HEK293 (cell line): ENCODE measurements around the gene ANKRD33B.

ENCODE experiments used
- CTCF ChIA-PET: fragments of 350-600 bp; formaldehyde crosslinking; extraction: SDS; loops from one replicate; lab custom pipeline; 2021; ENCODE audit warnings: antibody characterized with exemption; lab: Yijun Ruan, JAX
- POLR2A ChIA-PET: fragments of 300-600 bp; formaldehyde crosslinking; extraction: SDS; loops from one replicate; lab custom pipeline; 2020; ENCODE audit warnings: antibody characterized with exemption, inconsistent platforms; lab: Yijun Ruan, JAX
- H3K27ac ChIP-seq: fragments of 200-500 bp; sonication (Bioruptor generic); 2 replicates; pipeline ENCODE4 v1.5.1; 2014; ENCODE audit warnings: low read depth, low read length, control low read depth, inconsistent platforms; ENCODE audit errors: extremely low read depth
- H3K36me3 ChIP-seq, 2 experiments: fragments of 200-500 bp in 1 of 2; sonication (Bioruptor generic) in 1 of 2; 1 replicate in 1 of 2; 2 replicates in 1 of 2; pipeline ENCODE4 v1.5.1; 2014 to 2017; ENCODE audit warnings: inconsistent platforms in 2 of 2, low read length in 2 of 2; ENCODE audit not compliant: control insufficient read depth in 2 of 2, insufficient read depth in 1 of 2
- H3K4me1 ChIP-seq: fragments of 200-500 bp; sonication (Bioruptor generic); 2 replicates; pipeline ENCODE4 v1.5.1; 2014; ENCODE audit warnings: mild to moderate bottlenecking, low read length, inconsistent platforms; ENCODE audit not compliant: control insufficient read depth, insufficient read depth
- H3K4me3 ChIP-seq: 2 replicates; pipeline ENCODE4 v1.5.1; 2011; ENCODE audit warnings: low read depth, mild to moderate bottlenecking, control low read depth, low read length, moderate library complexity
- H3K9me3 ChIP-seq: fragments of 200-500 bp; sonication (Bioruptor generic); 2 replicates; pipeline ENCODE4 v1.5.1; 2014; ENCODE audit warnings: low read depth, low read length, inconsistent platforms; ENCODE audit not compliant: control insufficient read depth, insufficient read depth
- BCL6B ChIP-seq: fragments of 450-650 bp; formaldehyde crosslinking; IDR thresholded peaks from 2 replicates; pipeline ENCODE4 v1.5.1; 2017; ENCODE audit warnings: missing biosample characterization, missing genetic modification characterization
- HOXD13 ChIP-seq: sonication (generic); formaldehyde crosslinking; IDR thresholded peaks from 2 replicates; pipeline ENCODE4 v1.8.0; 2022; ENCODE audit warnings: missing genetic modification reagents, borderline replicate concordance
- YY2 ChIP-seq: fragments of 450-650 bp; formaldehyde crosslinking; IDR thresholded peaks from 2 replicates; pipeline ENCODE4 v1.5.1; 2016; ENCODE audit warnings: missing biosample characterization, missing genetic modification characterization
- ZBTB20 ChIP-seq: fragments of 450-650 bp; formaldehyde crosslinking; IDR thresholded peaks from 2 replicates; pipeline ENCODE4 v1.5.1; 2016; ENCODE audit warnings: missing biosample characterization, missing genetic modification characterization
- ZBTB49 ChIP-seq: fragments of 450-650 bp; formaldehyde crosslinking; IDR thresholded peaks from 2 replicates; pipeline ENCODE4 v1.5.1; 2016; ENCODE audit warnings: missing biosample characterization, missing genetic modification characterization, low read depth
- ZNF121 ChIP-seq: fragments of 450-650 bp; formaldehyde crosslinking; IDR thresholded peaks from 2 replicates; pipeline ENCODE4 v1.5.1; 2016; ENCODE audit warnings: missing biosample characterization, missing genetic modification characterization
- ZNF169 ChIP-seq: fragments of 450-650 bp; formaldehyde crosslinking; IDR thresholded peaks from 2 replicates; pipeline ENCODE4 v1.5.1; 2016; ENCODE audit warnings: missing biosample characterization, missing genetic modification characterization
- ZNF211 ChIP-seq: fragments of 450-650 bp; formaldehyde crosslinking; IDR thresholded peaks from 2 replicates; pipeline ENCODE4 v1.5.1; 2016; ENCODE audit warnings: low read depth, missing biosample characterization, missing genetic modification characterization
- ZNF24 ChIP-seq: fragments of 450-650 bp; formaldehyde crosslinking; IDR thresholded peaks from 2 replicates; pipeline ENCODE4 v1.5.1; 2016; ENCODE audit warnings: missing biosample characterization, missing genetic modification characterization
- ZNF292 ChIP-seq: fragments of 450-650 bp; formaldehyde crosslinking; IDR thresholded peaks from 2 replicates; pipeline ENCODE4 v1.5.1; 2016; ENCODE audit warnings: low read depth, missing biosample characterization, missing genetic modification characterization, borderline replicate concordance
- ZNF324 ChIP-seq: fragments of 450-650 bp; formaldehyde crosslinking; IDR thresholded peaks from 2 replicates; pipeline ENCODE4 v1.5.1; 2016; ENCODE audit warnings: missing biosample characterization, missing genetic modification characterization
- ZNF398 ChIP-seq: fragments of 450-650 bp; formaldehyde crosslinking; IDR thresholded peaks from 2 replicates; pipeline ENCODE4 v1.5.1; 2017; ENCODE audit warnings: missing biosample characterization, missing genetic modification characterization
- ZNF529 ChIP-seq: fragments of 450-650 bp; formaldehyde crosslinking; IDR thresholded peaks from 2 replicates; pipeline ENCODE4 v1.5.1; 2017; ENCODE audit warnings: missing genetic modification characterization, missing biosample characterization; ENCODE audit not compliant: insufficient replicate concordance
- ZNF600 ChIP-seq: fragments of 450-650 bp; formaldehyde crosslinking; IDR thresholded peaks from 2 replicates; pipeline ENCODE4 v1.5.1; 2016; ENCODE audit warnings: missing biosample characterization, missing genetic modification characterization
- ZNF610 ChIP-seq: fragments of 450-650 bp; formaldehyde crosslinking; IDR thresholded peaks from 2 replicates; pipeline ENCODE4 v1.5.1; 2016; ENCODE audit warnings: missing biosample characterization, missing genetic modification characterization, borderline replicate concordance
- ZNF624 ChIP-seq: fragments of 450-650 bp; formaldehyde crosslinking; IDR thresholded peaks from 2 replicates; pipeline ENCODE4 v1.5.1; 2017; ENCODE audit warnings: missing biosample characterization, missing genetic modification characterization
- ZNF626 ChIP-seq: fragments of 450-650 bp; sonication (Bioruptor Pico); formaldehyde crosslinking; IDR thresholded peaks from 2 replicates; pipeline ENCODE4 v1.5.1; 2018; ENCODE audit warnings: missing biosample characterization, missing genetic modification characterization, inconsistent platforms
- ZNF677 ChIP-seq: fragments of 450-650 bp; IDR thresholded peaks from 2 replicates; pipeline ENCODE4 v1.5.0; 2018; ENCODE audit warnings: missing biosample characterization, mild to moderate bottlenecking, missing genetic modification characterization, moderate library complexity
- ZSCAN16 ChIP-seq: fragments of 450-650 bp; formaldehyde crosslinking; IDR thresholded peaks from 2 replicates; pipeline ENCODE4 v1.5.1; 2016; ENCODE audit warnings: missing biosample characterization, missing genetic modification characterization

Gene ANKRD33B

GRCh38 chr5:10677533-10677932, 113.7 kb downstream of the ANKRD33B start:
- POLR2A ChIA-PET, result no interaction called here
- Histone ChIP-seq H3K27ac (no peak overlapping the region), H3K4me3 (no peak overlapping the region), H3K36me3 (peaks cover 0 to 41% of the 10 kb centered on the region in 2 experiments; a peak in 1 of 3 replicates), H3K9me3 (no peaks in the 10 kb centered on the region), H3K4me1 (no peaks in the 10 kb centered on the region)
- TF ChIP-seq ZNF677 (tag by site-specific recombination) (no peak), ZNF610 (tag by site-specific recombination) (no peak), ZNF24 (tag by site-specific recombination) (no peak), ZBTB20 (no peak), ZNF169 (tag by site-specific recombination) (no peak), ZNF398 (tag by site-specific recombination) (no peak), ZSCAN16 (no peak), ZNF121 (tag by site-specific recombination) (no peak), ZNF324 (no peak), ZNF292 (tag by site-specific recombination) (no peak), BCL6B (tag by site-specific recombination) (no peak), HOXD13 (CRISPR knock-in tag) (no peak), ZBTB49 (tag by site-specific recombination) (no peak), ZNF211 (no peak), ZNF624 (no peak)
- CTCF ChIA-PET, result interaction anchor here (0.7 to 1.0 kb wide), 2 partner anchors 225 to 549 kb away, joined by 3 read pairs; no protein-coding TSS in a partner anchor

- CTCF ChIA-PET, result interaction anchor here (0.7 to 1.3 kb wide), 3 partner anchors 16 to 550 kb away, joined by 3 to 4 read pairs (median 3); no protein-coding TSS in a partner anchor
- Histone ChIP-seq H3K27ac (no peak overlapping the region), H3K9me3 (no peaks in the 10 kb centered on the region)
- TF ChIP-seq ZNF626 (tag by site-specific recombination), result no peak
- TF ChIP-seq YY2 (tag by site-specific recombination), result no peak
- no peak for TF ChIP-seq ZNF600 (tag by site-specific recombination)
- TF ChIP-seq ZNF529 (tag by site-specific recombination), result no peak
- TF ChIP-seq, all 188 proteins: peak for 0
- H3K36me3 ChIP-seq, result peaks cover 0 to 41% of the 10 kb centered on the region in 2 experiments; a peak in 1 of 3 replicates
- no peak overlapping the region for H3K4me3 ChIP-seq
- POLR2A ChIA-PET, result no interaction called here
- no peaks in the 10 kb centered on the region for H3K4me1 ChIP-seq
Observed at GRCh38 chr5:10678244-10678643, 114.4 kb downstream of the ANKRD33B start.
